Amygdala (tissue), 56 donors: Measurements from ENCODE around the gene PLXDC2.
"Not testable (repeated sequence)": the region's sequence is repeated elsewhere in the genome, so short reads cannot be mapped to it uniquely, and the experiment has no call there.

Experiments used
- DNase-seq, 56 donors: peaks; one replicate each; lab custom pipeline; 2025; lab: John Stamatoyannopoulos, UW

The PLXDC2 gene

DNA sequence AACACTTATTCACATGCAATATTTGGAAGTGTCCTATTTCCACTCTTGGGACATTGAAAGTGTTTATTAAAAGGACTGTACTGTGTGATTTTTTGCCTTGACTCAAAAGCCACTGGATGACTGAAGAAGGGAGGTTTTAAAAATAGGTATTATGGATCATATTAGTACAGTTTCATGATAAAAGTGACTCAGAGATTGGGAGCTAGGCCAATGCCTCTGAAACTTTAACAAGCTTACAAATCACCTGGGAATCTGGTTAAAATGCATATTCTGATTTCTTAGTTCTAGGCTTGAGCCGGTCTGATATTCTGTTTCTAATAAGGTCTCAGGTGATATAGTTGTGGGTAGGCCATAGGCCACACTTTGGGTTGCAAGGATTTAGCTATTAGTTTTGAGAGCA lies 191.2 kb downstream of the PLXDC2 start:
- DNase-seq = no peak

DNA sequence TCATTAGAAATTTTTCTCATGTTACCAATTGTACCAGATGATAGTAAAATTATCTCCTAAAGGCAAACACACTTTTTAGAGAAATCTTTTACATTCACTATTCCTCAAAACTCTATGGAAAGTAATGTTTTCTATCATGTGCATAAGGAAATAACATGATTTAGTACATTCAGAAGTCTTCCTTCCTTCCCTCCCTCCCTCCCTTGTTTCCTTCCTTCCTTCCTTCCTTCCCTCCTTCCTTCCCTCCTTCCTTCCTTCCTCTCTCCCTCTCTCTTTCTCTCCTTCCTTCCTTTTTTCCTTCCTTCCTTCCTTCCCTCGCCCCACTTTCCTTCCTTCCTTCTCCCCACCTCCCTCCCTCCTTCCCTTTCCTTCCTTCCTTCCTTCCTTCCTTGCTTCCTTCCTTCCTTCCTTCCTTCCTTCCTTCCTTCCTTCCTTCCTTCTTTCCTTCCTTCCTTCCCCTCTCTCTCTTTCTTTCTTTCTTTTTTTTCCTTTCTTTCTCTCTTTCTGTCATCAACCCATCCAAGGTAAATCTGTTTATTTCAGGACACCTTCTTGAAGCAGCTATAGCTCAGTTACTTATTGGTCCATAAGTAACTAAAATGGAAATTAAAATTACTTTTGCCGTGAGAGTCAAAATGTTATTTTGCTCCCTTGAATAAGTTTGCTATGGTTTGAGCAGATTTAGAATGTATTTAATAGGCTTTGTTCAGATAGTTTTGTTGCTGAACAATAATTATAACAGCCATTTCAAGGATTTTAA lies 197.9 kb downstream of the PLXDC2 start:
- DNase-seq = no peak

DNA sequence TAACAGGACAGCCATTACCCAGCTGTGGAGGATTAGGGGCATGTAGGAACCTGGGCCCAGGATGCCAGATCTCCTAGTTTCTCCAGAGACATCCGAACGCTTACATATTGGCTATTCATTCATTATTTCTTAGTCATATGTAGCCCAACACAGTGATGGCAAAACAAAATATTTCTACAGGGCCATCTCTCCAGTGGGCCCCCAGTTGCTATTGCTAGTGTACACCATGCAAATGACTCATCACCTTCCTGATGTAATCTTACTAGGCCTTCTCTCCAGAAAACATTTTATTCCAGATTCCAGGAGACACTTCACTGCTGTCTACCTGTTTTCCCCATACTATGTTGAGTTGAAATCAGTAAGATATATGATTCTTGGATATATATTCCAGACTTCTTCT lies 201.7 kb downstream of the PLXDC2 start:
- no peak for DNase-seq

DNA sequence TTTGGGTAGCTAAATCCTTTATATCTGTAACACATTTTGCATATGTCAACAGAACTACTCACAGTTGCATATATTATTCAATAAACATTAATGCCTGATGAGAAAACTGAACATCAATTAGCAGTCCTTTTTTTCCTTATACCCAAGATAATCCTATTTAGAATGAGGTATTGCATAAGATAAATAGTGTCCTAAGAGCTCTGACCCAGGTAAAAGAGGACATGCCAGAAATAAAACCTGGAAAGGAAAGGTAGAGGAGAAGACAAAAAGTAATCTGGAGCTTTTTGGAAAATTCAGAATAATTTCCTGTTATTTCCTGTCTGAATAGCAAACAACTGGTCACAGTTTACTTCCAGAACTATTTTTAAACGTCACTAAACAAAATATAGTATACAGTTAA lies 204.4 kb downstream of the PLXDC2 start:
- no peak for DNase-seq

DNA sequence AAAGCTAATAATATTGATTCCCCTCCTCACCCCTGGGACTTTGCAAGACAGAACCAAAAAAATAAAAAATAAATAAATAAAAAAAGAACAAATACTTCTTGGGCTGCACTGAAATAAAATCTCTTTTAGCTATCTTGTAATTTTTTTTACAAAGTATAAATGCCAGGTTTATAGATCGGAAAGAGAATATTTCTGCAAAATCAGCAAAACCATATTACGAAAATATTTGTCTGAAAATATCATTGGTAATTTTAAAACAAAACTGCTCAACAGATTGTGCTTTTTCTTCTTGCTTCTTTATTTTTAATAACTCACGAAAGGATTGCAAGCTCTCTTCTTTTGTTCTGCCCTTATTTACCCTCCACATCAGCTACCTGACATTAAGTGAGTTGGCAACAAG lies 213.3 kb downstream of the PLXDC2 start:
- no peak for DNase-seq

DNA sequence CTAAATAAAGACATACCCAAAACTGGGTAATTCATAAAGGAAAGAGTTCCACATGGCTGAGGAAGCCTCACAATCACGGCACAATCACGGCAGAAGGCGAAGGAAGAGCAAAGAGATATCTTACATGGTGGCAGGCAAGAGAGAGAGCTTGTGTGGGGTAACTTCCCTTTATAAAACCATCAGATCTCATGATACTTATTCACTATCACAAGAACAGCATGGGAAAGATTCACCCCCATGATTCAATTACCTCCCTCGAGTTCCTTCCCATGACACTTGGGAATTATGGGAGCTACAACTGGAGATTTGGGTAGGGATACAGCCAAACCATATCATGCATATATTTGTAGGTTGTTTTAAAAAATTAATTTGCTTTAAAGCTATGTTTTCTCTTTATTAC lies 217.2 kb downstream of the PLXDC2 start:
- no peak for DNase-seq

DNA sequence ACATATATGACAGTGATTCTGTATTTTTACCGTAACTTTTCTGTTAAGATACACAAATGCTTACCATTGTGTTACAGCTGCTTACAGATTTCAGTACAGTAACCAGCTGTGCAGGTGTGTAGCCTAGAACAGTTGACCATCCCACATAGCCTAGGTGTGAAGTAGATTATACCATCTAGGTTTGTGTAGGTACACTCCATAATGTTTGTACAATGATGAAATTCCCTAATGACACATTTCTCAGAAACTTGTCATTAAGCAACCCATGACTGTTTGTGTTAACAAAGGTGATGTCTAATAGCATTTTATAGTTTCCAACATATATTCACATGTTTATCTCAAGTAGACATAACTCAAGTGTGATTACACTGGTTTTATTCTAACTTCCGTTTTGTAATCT lies 218.5 kb downstream of the PLXDC2 start:
- DNase-seq = no peak

DNA sequence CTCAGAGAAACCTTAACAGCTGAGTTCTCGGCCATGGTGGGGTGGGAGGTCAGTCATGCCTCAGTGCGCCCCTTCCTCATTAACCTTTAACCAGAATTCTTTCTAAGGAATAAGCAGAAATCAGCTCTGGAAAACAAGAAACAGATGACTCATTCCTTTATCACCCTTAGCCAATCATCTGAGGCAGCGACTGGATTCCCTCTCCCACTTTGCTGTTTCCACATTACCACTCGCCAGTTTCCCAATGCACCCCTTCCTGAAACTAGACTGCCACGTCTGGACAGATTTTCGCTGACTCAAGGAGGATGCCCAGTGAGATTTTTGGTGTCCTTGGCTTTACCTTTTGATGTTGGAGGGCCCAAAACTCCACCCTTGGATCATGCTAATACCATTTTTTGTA lies 223.8 kb downstream of the PLXDC2 start:
- no peak for DNase-seq

DNA sequence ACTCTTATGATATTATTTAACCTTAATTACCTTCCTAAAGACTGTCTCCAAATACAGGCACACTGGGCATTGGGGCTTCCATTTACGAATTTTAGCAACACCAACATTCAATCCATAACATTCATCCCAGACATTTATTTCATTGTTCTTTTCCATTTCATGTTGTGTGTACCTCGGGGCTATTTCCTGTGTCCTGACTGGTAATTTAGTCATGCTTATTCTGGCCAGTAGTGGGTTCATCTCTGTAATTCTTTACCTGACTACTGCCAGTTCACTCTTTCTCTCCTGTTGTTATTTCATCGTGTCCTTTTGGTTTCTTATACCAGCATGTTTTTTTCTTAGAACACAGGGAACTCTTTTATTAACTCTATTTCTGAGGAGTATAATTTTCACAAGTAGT lies 225.7 kb downstream of the PLXDC2 start:
- no peak for DNase-seq

DNA sequence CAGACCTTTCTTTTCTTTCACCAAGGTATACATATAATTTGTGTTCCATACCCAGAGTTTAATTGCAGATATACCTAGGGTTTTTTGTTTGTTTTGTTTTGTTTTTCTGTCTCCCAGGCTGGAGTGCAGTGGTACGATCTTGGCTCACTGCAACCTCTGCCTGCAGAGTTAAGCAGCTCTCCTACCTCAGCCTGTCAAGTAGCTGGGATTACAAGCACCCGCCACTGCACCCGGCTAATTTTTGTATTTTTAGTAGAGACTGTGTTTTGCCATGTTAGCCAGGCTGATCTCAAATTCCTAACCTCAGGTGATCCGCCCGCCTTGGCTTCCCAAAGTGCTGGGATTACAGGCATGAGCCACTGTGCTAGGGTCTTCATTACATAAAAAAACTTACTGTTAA lies 228.9 kb downstream of the PLXDC2 start:
- not testable (repeated sequence) for DNase-seq

DNA sequence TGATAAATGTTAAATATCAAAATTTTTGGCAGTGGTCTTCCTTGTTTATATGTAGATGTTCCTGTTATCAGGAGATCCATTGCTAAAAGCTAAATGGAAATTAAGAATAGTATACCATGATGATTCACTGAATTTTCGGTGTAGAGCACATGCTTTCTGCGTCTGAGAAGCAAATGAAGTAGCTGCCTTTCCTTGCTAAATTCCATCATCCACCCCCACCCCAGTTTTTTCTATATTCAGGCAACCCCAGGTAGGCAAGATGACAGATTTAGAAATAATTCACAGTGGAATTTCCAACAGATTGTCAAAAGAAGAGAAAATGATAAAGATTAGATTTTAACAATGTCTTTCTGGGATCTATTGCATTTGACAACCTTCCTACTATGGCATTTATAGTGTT lies 231.9 kb downstream of the PLXDC2 start:
- no peak for DNase-seq

DNA sequence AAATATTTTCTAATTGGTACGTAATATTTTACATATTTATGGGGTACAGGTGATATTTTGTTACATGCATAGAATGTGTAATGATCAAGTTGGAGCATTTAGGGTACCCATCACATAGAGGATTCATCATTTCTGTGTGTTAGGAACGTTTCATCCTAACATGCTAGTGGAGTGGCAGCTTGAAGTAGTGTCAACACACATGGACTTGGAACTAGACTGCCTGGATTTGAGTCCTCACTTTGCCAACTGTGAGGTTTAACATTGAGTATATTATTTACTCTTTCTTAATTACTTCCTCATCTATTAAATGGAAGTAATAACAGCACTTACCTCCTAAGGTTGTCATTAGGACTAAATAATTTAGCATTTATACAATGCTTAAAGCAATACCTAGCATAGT lies 241.9 kb downstream of the PLXDC2 start:
- DNase-seq = no peak

DNA sequence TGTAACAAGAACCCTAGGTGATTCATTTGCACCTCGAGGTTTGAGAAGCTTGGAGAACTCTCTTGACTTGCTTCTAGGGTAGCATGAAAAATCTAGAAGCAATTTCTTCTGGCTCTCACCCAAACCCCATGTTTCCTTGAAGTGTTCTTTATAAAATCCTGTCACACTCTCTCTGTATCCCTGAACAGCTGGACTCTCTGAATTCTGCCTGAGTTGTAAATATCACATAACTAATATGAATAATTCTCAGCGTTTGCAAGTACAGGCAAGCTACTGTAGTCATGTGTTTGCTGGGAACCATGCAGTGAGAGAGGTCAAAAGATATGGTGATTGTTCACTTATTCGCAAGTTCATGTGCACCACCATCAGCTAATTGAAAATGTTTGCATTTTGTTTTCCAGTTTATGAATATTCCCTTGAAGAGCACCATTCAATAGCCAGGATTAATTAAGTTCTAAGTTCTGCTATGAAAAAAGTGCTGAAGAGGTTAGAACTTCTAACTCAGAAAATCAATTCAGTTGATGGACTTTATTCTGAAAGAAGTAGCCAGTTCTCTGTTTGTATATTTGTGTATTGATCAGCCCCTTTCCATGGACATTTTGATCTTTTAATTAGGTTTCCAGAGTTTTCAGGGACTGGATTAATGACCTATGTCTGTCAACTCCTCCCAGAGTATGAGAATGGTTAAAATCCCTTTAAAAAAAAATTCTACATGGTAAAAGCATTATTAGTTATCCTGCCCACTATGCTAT lies 243.0 kb downstream of the PLXDC2 start:
- no peak for DNase-seq

DNA sequence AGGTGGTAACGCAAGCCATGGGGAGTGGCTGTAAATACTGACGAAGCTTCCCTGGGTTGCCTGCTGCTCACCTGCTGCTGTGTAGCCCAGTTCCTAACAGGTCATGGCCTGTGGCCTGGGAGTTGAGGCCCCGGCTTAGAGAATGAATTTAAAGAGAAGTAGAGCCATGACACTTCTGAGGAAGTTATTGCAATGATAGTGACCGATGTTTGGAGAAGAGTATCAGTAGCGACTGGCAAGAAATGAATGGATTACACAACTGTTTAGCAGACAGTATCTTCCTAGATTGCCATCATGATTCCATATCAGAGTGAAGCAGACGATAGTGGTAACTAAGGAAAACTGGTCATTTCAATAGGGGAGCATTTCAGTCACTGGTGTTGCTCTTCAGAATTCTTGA lies 249.6 kb downstream of the PLXDC2 start:
- DNase-seq = no peak

DNA sequence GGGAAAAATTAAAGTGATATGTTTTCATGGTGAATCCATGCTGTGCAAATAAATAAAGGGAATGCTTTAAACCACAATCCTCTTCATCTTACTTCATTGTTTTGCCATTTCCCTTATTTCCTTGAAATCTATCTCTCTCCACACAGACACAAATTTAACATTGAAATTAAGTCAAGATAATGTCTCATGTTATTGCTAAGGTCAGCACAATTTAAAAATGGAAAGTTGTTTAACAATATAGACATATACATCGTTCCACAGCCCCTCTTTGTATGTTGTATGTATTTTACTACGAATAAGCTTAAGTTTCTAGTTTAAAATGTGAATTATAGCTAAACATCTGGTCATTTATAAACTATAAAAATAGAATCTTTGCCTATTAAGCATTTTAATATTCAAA lies 256.9 kb downstream of the PLXDC2 start:
- no peak for DNase-seq

DNA sequence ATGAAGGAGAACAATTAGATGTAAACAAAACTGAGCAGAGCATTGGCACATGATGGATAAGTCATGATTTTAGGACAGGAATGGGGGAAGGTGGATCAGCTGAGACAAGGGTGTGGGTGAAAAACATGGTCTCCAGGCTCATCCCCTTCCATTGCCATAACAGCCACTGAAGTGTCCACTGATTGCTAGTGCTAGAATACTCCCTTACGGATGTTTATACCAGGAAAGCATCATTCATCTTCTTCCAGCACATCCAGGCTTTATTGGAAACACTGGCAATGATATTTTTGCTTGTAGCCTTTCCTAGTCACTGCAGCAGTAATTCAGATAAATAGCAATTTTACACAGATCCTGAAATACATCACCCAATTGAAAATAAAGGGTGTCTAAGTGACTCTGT lies 259.5 kb downstream of the PLXDC2 start:
- DNase-seq = no peak

DNA sequence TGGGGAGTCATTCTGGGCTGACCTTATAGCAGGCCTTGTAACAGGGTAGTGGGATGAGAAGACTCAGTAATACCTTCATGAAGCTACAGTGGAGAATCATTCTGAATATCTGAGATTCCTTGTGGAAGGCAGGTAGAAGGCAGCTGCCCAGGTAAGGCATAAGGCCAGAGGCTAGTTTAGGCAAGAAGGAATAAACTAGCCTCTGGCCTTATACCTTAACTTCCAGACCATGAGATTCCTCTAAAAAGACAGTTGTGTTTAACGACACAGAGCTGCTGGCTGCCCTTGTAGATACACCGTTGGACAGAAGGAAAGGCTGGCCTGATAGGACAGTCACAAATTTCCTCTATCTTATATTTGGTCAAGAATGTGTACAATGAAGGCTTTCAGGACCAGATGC lies 268.2 kb downstream of the PLXDC2 start:
- DNase-seq = no peak

DNA sequence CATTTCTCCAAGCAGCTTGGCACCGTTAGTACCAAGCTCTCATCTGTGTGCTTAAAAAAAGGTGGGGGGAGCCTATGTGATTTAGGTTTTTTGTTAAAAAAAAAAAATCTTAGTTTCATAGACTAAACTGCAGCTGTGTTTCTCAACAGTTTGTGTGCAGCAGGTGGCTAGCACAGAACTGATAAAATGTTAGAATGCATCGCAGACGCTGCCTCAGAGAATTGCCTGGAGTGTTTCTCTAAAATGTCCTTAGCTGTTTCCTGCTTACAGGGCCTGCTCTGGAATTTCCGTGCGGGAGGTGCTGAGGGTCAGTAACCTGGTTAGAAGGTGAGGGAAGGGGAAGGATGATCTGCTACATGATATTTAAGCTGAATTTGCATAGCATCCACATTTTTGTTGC lies 268.9 kb downstream of the PLXDC2 start:
- peak in 4 of 56 donors; percentile 4 to 20 (median 16) for DNase-seq

DNA sequence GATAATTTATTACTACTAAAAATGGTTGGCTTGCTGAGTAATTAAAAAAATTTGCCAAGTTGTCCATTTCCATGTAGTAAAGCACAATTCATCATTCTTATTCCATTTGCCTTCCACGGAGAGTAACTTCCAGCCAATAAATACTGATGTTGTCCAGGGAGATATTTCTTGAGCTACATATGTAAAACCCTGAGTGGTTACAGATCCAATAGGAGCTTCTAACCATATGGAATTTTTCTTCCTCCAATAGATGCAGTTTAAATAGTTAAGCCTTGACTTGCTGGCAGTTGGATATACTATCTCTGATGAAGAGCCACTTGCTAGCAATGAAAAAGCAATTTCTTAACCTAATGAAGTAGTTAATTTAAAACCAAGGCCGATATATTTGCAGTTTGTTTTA lies 271.1 kb downstream of the PLXDC2 start:
- no peak for DNase-seq

DNA sequence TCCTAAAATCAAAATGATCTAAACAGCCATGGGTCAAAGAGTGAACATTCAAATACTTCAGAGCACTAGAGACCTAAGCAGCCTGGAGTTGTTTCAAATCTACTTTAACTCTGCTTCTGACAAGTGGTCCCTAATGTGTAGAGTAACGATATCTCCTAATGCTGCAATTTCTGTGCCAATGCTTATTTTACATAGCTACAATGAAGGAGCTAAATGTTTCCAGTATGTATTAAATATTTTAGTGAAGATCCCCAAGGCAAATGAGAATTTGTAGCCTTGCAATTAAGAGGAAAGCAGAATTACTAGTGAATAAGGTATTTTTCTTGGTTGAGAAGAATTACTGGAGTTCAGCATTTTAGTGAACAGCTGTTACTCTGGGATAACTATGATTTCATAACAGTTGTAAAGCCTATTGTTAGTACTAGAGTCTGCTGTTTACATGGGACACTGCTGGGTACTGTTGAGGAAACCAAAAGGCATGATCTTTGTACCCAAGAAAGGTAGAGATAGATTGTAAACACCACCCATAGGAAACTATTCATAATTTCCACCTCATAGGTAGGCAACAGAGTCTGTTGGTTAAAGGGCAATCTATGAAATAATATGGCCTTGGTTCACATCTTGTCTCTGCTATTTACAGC lies 271.9 kb downstream of the PLXDC2 start:
- DNase-seq = no peak

DNA sequence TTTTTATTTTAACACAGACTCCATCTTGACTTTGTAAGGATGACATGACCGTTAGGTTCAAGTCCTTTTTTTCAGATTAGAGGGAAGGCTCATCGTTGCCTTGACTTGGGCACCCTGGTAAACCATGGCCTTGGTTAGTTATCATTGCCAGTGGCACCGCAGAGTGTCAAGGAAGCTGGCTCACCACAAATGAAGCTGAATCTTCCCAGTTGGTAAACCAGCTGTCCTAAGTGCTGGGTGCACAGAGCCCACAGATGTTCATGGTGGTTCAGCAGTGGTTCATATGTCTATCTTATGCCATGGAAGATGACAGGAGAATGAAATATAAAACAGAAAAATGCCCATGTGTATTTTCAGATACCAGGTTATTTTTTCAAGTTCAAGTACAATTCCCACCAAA lies 273.6 kb downstream of the PLXDC2 start:
- no peak for DNase-seq

DNA sequence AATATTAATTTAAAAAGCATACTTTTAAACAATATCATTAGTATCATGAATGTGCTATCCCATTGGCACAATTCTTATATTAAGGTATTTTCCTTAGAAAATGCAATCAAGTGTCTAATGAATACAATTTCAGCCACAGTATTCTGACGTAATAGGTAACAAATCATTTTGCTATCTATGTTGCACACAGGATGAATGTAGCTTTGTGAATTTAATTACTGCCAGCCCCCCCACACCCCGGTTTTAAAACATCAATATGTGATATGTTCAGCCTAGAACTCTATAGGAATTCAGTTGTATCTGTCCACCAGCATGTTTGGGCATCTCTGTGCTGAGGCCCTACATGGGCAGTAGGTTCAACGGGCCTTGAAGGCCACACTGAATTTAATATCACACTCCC lies 274.6 kb downstream of the PLXDC2 start:
- no peak for DNase-seq
